Amniotic epithelial cell (primary cell): ENCODE results near the gene ALCAM.
"Not testable (repeated sequence)": the region's sequence is repeated elsewhere in the genome, so short reads cannot be mapped to it uniquely, and the experiment has no call there.

Experiments used
- DNase-seq: peaks from one replicate; pipeline ENCODE4 v3.0.0-alpha.2; 2010; ENCODE audit warnings: low read depth

ALCAM gene

GRCh38 chr3:105388176-105388575 is 21.5 kb downstream of the ALCAM start:
- DNase-seq: no peak

- not testable (repeated sequence) for DNase-seq
Observed at GRCh38 chr3:105389759-105390158, 23.1 kb downstream of the ALCAM start.

- not testable (repeated sequence) for DNase-seq
Observed at GRCh38 chr3:105392598-105392997, 25.9 kb downstream of the ALCAM start.

GRCh38 chr3:105394177-105394576 is 27.5 kb downstream of the ALCAM start:
- DNase-seq: peak; percentile 91

- DNase-seq: no peak
Observed at GRCh38 chr3:105397974-105398373, 31.3 kb downstream of the ALCAM start.

GRCh38 chr3:105398437-105398836 is 31.7 kb downstream of the ALCAM start:
- DNase-seq: no peak

- DNase-seq: no peak
Observed at GRCh38 chr3:105399062-105399461, 32.4 kb downstream of the ALCAM start.

GRCh38 chr3:105399611-105400010 is 32.9 kb downstream of the ALCAM start:
- no peak for DNase-seq

GRCh38 chr3:105401254-105401653 is 34.5 kb downstream of the ALCAM start:
- DNase-seq: peak; percentile 56

- peak; percentile 88 for DNase-seq
Observed at GRCh38 chr3:105401691-105402149, 35.0 kb downstream of the ALCAM start.

- peak; percentile 77 for DNase-seq
Observed at GRCh38 chr3:105402287-105402801, 35.6 kb downstream of the ALCAM start.

GRCh38 chr3:105403034-105403433 is 36.3 kb downstream of the ALCAM start:
- DNase-seq: not testable (repeated sequence)

GRCh38 chr3:105406268-105406667 is 39.6 kb downstream of the ALCAM start:
- DNase-seq: no peak

- DNase-seq: no peak
Observed at GRCh38 chr3:105409364-105409763, 42.7 kb downstream of the ALCAM start.

- no peak for DNase-seq
Observed at GRCh38 chr3:105413343-105413887, 46.7 kb downstream of the ALCAM start.

GRCh38 chr3:105414841-105415240 is 48.1 kb downstream of the ALCAM start:
- DNase-seq: peak; percentile 86

- DNase-seq: peak; percentile 72
Observed at GRCh38 chr3:105415951-105416350, 49.2 kb downstream of the ALCAM start.

GRCh38 chr3:105417525-105418289 is 51.0 kb downstream of the ALCAM start:
- no peak for DNase-seq

- DNase-seq: no peak
Observed at GRCh38 chr3:105422645-105423044, 55.9 kb downstream of the ALCAM start.

GRCh38 chr3:105423397-105423796 is 56.7 kb downstream of the ALCAM start:
- DNase-seq: no peak

GRCh38 chr3:105424412-105425152 is 57.9 kb downstream of the ALCAM start:
- no peak for DNase-seq

GRCh38 chr3:105425153-105425502 is 58.4 kb downstream of the ALCAM start:
- DNase-seq: no peak

GRCh38 chr3:105427332-105427731 is 60.6 kb downstream of the ALCAM start:
- DNase-seq: no peak
